Central memory CD4-positive, alpha-beta T cell (primary cell): Measurements from ENCODE around the gene LGALS9C.
"Not testable (repeated sequence)": the region's sequence is repeated elsewhere in the genome, so short reads cannot be mapped to it uniquely, and the experiment has no call there.

ENCODE experiments used
- DNase-seq: peaks from one replicate; pipeline ENCODE4 v3.0.0; 2022
- total RNA-seq, 3 experiments: gene quantifications; one replicate each; lab custom pipeline; 2026; lab: John Stamatoyannopoulos, UW

Gene LGALS9C
- 0 to 0.05 (median 0) reads per million in 3 experiments for total RNA-seq

DNA sequence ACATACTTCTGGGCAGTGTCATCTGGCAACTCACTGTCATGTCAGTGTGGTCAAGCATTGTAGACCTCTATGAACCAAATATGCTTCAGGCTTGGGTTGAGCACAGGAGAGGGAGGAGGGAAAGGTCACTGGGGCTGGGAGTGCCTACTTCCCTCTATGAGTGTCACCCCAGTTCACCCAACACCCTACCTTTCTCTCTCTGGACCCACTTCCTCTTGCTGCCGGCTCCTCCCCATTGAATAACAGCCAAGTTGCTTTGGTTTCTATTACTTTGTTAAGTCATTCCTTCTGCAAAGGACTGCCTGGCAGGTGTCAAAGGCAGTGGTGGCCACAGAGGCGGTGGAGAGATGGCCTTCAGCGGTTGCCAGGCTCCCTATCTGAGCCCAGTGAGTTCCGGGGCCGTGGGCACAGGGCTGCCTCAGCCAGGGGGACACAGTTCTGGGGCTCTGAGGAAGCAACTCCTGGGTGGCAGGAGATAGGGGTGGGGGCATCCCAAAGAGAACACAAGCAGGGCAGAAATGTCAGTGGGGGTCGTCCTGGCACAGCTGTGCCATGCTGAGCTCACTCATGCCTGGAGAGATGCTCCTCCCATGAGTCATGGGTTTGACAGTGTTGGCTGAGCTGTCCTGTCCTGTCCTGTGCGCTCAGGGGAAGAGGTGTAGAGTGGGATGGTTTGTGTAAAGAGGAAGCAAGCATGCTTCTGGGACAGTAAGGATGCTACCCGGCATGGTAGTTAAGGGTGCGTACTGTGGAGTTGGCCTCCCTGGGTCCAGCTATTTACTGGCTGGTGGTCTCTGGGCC is at the start of gene LGALS9C:
LGALS9C (plus strand) TSS at position 282 of the 801 bp plus-strand sequence; CDS start at position 348, 66 bp downstream.
- DNase-seq = not testable (repeated sequence)

DNA sequence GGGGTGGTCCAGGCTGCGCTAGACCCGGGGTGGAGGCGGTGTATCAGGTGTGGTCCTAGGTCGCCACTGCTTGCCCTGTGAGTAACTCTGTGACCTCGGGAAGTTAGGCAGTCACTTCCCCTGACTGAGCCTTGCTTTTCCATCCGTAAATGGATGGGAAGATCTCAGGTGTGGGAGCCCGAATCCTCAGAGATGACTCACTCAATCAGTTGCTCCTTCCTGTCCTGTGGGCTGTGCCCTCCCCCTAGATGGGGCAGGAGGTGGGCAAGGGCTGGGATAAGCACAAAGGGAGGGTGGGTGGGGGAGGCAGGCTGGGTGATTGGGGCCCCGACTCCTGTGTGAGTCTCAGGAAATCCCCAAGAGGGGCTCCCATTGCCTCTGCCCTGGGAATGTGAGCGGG is 44.4 kb upstream of the LGALS9C start:
- not testable (repeated sequence) for DNase-seq

DNA sequence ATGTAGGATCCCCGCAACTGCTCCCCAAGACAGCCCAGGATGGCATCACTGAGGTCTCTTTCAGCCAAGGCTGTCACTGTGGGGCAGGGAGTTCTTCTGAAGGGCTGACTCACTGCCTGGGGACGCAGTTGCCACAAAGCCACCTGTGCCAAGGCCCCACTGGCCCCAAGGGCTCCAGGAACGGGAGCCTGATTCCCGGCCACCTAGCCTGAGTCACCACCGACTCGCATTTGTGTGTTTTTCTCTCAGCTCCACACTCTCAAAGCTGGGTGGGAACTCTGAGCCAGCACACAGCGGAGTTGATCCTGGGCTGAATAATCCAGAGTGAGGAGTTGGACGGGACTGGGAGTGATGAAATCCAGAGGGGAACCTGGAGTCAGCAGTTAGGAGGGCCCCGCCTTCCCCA is 37.1 kb upstream of the LGALS9C start:
- not testable (repeated sequence) for DNase-seq

DNA sequence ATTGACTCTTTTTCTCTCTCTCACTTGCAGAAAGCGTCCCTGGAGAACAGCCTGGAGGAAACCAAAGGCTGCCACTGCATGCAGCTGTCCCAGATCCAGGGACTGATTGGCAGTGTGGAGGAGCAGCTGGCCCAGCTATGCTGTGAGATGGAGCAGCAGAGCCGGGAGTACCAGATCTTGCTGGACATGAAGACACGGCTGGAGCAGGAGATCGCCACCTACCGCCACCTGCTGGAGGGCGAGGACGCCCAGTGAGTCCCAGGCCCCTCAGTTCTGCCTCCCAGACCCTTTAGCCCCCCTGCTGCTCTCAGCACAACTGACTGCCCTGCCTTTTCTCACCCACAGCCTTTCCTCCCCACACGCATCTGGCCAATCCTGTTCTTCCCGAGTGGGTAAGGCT is 34.5 kb upstream of the LGALS9C start:
- not testable (repeated sequence) for DNase-seq

GRCh38 chr17:18442532-18442931 is 34.1 kb upstream of the LGALS9C start:
- DNase-seq = not testable (repeated sequence)

GRCh38 chr17:18447476-18448205 is 28.9 kb upstream of the LGALS9C start:
- DNase-seq = not testable (repeated sequence)

DNA sequence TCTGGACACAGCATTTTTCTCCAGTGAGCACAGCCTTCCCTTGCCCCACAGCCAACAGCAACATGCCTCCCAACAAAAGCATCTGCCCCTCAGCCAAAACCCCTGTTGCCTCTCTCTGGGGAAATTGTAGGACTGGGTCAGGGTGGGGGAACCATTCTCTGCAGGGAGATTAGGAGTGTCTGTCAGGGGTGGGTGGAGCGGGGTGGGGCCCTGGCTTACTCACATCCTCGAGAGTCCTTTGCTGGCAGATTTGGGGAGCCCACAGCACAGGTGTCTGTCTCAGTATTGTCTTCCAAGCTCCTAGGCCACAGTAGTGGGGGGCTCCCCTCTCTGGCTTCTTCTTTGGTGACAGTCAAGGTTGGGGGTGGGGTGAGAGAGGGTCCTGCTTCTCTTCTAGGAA is 28.3 kb upstream of the LGALS9C start:
- not testable (repeated sequence) for DNase-seq

DNA sequence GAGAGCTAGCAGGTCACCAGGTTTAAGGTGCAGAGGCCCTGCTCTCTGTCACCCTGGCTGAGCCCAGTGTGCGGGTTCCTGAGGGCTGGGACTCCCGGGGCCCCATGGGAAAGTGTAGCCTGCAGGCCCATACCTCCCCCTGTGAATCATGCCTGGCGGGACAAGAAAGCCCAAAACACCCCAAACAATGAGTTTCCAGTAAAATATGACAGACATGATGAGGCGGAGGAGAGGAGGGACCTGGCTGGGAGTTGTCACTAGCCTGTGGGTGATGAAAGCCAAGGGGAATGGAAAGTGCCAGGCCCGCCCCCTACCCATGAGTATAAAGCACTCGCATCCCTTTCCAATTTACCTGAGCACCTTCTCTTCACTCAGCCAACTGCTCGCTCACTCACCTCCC is 26.8 kb upstream of the LGALS9C start:
- DNase-seq = not testable (repeated sequence)

GRCh38 chr17:18450998-18451397 is 25.6 kb upstream of the LGALS9C start:
- DNase-seq = not testable (repeated sequence)

GRCh38 chr17:18451969-18452368 is 24.6 kb upstream of the LGALS9C start:
- not testable (repeated sequence) for DNase-seq

GRCh38 chr17:18459035-18459434 is 17.6 kb upstream of the LGALS9C start:
- DNase-seq = not testable (repeated sequence)

DNA sequence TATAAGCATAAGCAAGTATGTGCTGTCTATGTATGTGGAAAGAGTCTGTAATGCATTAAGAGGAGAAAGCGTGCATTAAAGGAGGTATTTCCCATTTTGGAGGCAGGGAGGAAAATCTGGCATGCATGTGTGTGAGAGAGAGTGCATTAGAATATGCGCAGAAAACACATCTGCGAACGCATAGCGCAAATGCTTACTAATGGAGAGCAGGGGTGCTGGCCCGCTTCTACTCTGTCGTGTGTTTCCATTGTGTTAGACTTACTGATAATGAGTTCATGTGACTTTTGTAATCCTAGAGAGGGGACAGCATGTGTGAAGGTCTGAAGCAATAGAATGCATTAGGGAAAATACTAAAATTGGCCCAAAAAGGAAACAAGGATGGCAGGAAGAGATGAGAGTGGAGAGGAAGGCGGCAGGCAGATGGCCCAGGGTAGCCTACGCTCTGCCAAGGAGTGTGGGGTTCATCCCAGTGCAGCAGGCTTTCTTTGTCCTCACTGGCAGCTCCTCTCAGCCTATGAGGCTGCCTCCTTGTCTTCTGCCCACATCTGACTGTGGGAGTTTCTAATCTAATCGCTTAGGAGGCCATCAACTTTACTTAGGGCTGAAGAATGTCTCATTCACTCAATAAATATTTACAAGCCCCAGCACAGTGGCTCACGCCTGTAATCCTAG is 12.6 kb upstream of the LGALS9C start:
- DNase-seq = not testable (repeated sequence)

- not testable (repeated sequence) for DNase-seq
Measured at GRCh38 chr17:18466250-18466983, 10.2 kb upstream of the LGALS9C start.

DNA sequence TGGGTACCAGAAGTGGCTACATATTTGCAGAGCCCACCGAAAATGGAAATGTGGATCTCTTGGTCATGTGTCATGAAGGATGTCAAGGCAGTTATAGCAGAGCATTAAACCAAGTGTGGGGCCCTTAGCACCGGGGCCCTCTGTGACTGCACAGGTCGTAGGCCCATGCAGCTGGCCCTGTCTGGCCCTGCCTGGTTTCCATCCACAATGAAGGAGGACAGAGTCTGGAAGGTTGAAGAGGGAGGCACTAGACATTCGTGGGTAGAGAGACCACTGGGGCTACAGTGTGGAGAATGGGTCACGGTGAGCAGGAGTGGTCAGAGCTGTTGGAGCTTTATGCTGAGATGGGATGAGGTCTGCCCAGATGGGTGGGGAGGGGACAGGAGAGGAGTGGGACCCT is 9.6 kb upstream of the LGALS9C start:
- DNase-seq = not testable (repeated sequence)

DNA sequence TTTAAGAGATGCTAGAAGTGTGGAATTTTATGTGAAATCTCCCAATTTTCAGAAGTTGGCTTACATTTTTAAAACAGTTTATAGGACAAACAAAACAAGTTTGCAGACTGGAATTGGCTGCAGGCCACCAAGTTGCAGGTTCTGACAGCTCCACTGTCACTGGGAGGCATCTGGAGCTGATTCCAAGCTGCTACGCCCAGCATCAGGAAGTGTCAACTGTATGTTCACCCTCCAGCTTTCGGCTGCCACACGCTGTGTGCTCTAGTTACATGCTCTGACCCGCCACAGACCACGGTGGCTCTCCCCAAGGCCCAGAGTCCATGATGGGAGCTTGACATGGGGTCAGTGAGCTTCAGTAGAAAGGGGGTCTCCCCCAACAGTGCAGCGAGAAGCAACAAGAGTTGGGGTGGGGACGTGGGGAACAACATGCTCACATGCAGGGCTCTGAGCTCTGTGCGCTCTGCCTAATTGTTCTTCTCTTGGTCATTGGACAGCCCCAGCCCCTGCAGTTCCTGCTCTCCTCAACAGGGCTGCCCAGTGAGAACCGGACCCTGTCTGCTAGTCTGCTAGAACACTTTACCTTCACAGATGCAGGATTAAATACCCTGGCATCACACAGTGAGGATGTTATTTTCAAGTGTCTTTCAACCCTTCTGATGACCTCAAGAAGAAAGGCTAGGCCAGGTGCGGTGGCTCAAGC is 8.0 kb upstream of the LGALS9C start:
- not testable (repeated sequence) for DNase-seq

DNA sequence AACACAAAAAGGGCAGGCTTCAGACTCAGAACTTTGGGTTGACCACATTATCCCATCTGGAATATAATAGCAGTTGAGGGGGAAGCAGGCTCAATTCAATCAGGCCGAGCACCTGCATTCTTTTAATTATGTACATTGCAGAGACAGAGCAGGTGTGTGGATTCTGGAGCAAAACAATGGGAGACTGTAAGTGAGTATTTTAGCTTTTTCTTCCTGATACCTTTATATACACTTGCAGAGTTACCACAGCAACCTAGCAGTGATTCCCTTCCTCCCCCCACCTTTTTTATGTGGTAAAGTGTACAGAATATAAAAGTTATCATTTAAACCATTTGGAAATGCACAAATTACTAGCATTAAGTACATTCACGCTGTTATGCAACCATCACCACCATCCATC is 6.8 kb upstream of the LGALS9C start:
- not testable (repeated sequence) for DNase-seq

DNA sequence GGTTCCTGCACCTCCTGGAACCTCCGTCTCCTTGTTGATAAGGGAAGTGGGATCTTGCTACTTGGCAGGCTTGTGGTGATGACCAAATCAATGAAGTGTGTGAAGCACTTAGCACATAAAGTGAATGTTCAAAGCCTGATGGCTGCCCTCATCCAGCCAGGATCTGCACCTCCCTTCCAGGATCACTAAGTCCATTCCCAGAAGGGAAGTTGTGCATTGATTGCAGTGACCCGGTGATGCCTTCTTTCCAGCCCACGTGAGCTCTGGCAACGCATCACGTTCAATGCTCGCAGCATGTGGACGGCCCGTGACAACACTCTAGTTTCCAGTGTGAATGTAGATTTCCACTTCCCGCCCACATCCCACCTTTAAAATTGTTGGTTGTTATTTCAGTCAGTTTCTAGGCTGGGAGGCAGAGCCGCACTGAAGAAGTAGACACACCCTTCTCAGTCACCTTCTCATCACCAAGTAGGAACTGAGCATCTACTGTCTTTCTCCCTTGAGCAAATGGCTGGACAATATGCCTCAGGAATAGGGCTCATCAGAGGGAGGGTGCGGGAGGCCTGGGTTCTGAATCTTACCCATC is 6.2 kb upstream of the LGALS9C start:
- DNase-seq = not testable (repeated sequence)

- not testable (repeated sequence) for DNase-seq
Measured at GRCh38 chr17:18473967-18474366, 2.6 kb upstream of the LGALS9C start.

DNA sequence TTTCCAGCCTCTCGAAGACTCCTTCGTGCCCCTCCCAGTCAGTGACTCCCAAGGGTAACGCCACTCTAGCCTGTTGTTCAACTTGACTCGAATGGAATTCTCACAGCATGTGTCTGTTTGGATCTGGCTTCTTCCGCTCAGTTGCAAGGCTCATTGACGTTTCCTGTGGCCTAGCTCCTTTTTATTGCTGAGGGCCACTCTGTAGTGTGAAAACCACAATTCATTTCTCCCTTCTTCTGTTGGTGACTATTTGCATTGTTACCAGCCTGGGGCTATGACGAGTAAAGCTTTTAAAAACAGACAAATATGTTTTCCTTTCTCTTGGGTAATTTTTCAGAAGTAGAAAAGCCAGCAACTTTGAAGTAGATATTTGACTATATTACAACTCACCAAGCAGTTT is 1.8 kb upstream of the LGALS9C start:
- DNase-seq = not testable (repeated sequence)

DNA sequence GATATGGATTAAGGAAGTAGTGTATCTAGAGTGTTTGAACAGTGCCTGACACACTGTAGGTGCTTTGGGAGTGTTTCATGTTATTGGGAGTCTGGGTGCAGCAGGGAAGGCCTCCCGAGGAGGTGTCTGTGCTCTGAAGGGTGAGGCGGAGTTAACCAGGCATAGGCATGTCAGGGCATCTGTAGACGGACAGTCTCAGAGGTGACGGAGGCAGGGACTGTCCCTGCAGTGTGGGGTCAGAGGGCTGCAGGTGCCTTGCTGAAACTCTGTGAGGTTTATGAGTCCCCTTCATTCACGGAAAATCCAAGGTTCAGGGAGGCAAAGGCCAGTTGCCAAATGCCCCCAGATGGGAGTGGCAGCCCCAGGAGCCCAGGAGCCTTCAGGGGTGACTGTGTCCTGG is 778 bp downstream of the LGALS9C start:
- DNase-seq = not testable (repeated sequence)

DNA sequence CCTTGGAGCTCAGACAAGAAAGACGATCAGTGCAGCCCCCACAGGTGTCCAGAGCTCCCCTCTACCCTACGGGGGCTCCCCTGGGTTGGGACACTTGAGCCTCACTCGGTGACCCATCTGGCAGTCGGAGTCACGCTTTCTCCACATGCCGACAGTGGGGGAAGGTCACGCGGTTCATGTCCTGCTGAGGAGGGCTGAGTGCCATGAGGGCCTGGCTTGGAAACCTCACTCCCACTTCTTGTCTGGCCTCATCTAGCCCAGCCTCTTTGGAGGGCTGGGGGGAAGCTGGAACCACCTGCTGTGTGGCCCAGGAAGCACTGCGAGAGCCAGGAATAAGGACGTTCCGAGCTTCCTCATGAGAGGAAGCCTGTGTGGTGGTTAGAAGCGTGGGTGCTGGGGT is 1.8 kb downstream of the LGALS9C start:
- not testable (repeated sequence) for DNase-seq
